Lung (tissue), 12 donors: Measurements from ENCODE around the gene CSE1L. TPM values are rescaled to one million over a fixed set of nuclear protein-coding genes. Genes with fewer than 3 reads are reported as not detected.

Source experiments
- ATAC-seq: fragments of 200-7000 bp; cut with Tn5 transposase; one replicate; pipeline ENCODE4 v1.9.1; 2020; ENCODE audit warnings: moderate number of reproducible peaks; ENCODE audit not compliant: insufficient read depth, low FRiP score
- DNase-seq, 3 donors: peaks; one replicate each; pipeline ENCODE4 v3.0.0-alpha.2; 2013 to 2017
- H3K27ac ChIP-seq, 2 donors: one replicate each; pipeline ENCODE4 v1.5.1; 2013; ENCODE audit warnings: mild to moderate bottlenecking in 2 of 2, moderate library complexity in 2 of 2, control low read depth in 1 of 2, inconsistent platforms in 1 of 2, low read depth in 1 of 2, low read length in 1 of 2
- H3K27me3 ChIP-seq, 3 donors: one replicate each; pipeline ENCODE4 v1.5.1; 2013; ENCODE audit warnings: low read length in 2 of 3; ENCODE audit not compliant: control insufficient read depth in 3 of 3, insufficient read depth in 3 of 3
- H3K36me3 ChIP-seq, 4 donors: one replicate each; pipeline ENCODE4 v1.5.1; 2013; ENCODE audit warnings: low read length in 4 of 4, mild to moderate bottlenecking in 1 of 4, moderate library complexity in 1 of 4; ENCODE audit not compliant: control insufficient read depth in 4 of 4, insufficient read depth in 4 of 4
- H3K4me1 ChIP-seq, 5 donors: one replicate each; pipeline ENCODE4 v1.5.1; 2013; ENCODE audit warnings: low read length in 5 of 5, mild to moderate bottlenecking in 2 of 5, moderate library complexity in 1 of 5; ENCODE audit not compliant: control insufficient read depth in 5 of 5, insufficient read depth in 5 of 5
- H3K4me3 ChIP-seq: one replicate; pipeline ENCODE4 v1.5.1; 2013; ENCODE audit warnings: mild to moderate bottlenecking, control low read depth, moderate library complexity
- H3K9ac ChIP-seq, 2 donors: one replicate each; pipeline ENCODE4 v1.5.1; 2013; ENCODE audit warnings: low read length in 2 of 2, control low read depth in 1 of 2; ENCODE audit not compliant: insufficient read depth in 1 of 2
- H3K9me3 ChIP-seq, 4 donors: one replicate each; pipeline ENCODE4 v1.5.1; 2013; ENCODE audit warnings: low read length in 3 of 4, mild to moderate bottlenecking in 1 of 4, moderate library complexity in 1 of 4; ENCODE audit not compliant: control insufficient read depth in 4 of 4, insufficient read depth in 3 of 4
- WGBS, 2 donors: extraction: QIAGEN DNeasy Blood & Tissue Kit; methylation state at CpG; one replicate each; pipeline ENCODE4 v1.1.7; 2013; 5-methylcytosine and 5-hydroxymethylcytosine counted together
- polyA plus RNA-seq, 2 donors: library from polyadenylated mRNA; stranded (reverse); fragments of 200-250 nt; gene quantifications; one replicate each; pipeline ENCODE4 v1.2.1, GENCODE V29; 2013
- total RNA-seq, 2 donors: library from RNA; depleted of rRNA in 1 of 2; stranded (reverse); fragments of >200 nt in 1 of 2; gene quantifications; one replicate each; pipeline ENCODE4 v1.2.1, GENCODE V29; 2014 to 2021
- TF ChIP-seq, protein P1 (sequence below): IDR thresholded peaks from 2 replicates; pipeline ENCODE4 v1.5.1; 2012; ENCODE audit warnings: mild to moderate bottlenecking; ENCODE audit errors: control extremely low read depth, extremely low read depth
- donor health status: control.
- donor health status: control.
- donor health status: Bipolar disorder and iron deficiency.
- donor health status: healthy.
- donor health status: DM: yes; HTN: yes; CAD: no.

CSE1L gene
- total and polyA plus RNA-seq, 4 donors, result 23.9 to 47.0 (median 30.5) TPM

DNA sequence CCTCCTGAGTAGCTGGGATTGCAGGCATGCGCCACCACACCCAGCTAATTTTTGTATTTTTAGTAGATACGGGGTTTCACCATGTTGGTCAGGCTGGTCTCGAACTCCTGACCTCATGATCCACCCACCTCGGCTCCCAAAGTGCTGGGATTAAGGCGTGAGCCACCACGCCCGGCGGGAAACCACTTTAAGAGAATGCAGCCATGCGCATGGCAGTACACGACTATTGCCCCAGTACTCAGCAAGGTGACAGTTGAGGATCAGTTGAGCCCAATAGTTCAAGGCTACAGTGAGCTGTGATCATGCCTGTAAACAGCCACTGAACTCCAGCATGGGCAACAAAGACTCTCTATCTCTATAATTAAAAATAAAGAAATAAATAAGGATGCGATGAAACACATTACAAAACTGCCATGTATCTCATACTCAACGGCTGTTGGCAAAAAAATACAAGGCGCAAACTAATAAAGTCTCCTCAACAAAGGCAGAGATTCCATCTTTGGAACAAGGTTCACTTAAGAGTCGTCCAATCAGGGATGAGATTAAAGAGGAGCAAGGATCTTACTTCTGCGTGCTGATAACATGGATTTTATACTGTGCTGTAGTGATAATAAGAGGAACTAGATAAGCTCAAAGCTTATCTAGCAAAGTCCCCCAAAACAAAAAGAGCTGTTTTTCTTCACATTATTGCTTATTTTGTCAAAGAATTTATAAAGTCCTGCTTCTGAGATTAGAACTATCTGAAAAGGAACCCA is 90.9 kb downstream of the CSE1L start:
- Histone ChIP-seq H3K9ac (no peak overlapping the region), H3K27me3 (no peaks in the 10 kb centered on the region), H3K27ac (no peak overlapping the region), H3K36me3 (peaks cover 8 to 16% (median 11%) of the 10 kb centered on the region in 4 donors), H3K4me1 (peaks cover 0 to 12% (median 3%) of the 10 kb centered on the region in 5 donors), H3K9me3 (no peaks in the 10 kb centered on the region), H3K4me3 (no peak overlapping the region)
- 93 to 97% methylated on average over 15 of the region's 15 CpGs for WGBS, 2 donors
- ATAC-seq, result no peak
- no peak for DNase-seq
- TF ChIP-seq, protein P1, sequence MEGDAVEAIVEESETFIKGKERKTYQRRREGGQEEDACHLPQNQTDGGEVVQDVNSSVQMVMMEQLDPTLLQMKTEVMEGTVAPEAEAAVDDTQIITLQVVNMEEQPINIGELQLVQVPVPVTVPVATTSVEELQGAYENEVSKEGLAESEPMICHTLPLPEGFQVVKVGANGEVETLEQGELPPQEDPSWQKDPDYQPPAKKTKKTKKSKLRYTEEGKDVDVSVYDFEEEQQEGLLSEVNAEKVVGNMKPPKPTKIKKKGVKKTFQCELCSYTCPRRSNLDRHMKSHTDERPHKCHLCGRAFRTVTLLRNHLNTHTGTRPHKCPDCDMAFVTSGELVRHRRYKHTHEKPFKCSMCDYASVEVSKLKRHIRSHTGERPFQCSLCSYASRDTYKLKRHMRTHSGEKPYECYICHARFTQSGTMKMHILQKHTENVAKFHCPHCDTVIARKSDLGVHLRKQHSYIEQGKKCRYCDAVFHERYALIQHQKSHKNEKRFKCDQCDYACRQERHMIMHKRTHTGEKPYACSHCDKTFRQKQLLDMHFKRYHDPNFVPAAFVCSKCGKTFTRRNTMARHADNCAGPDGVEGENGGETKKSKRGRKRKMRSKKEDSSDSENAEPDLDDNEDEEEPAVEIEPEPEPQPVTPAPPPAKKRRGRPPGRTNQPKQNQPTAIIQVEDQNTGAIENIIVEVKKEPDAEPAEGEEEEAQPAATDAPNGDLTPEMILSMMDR, result no peak

DNA sequence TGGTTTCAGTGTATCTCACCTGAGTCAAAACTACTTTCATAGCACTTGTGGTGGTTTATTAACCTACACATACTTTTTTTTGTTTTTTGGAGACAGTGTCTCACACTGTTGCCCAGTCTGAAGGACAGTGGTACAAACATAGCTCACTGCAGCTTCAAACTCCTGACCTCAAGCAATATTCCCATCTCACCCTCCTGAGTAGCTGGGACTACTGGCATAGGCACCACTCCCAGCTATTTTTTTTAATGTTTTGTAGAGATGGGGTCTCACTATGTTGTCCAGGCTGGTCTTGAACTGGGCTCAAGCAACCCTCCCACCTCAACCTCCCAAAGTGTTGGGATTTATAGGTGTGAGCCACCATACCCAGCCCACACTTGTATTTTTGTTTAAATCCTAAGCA is 92.3 kb downstream of the CSE1L start:
- TF ChIP-seq, protein P1, result no peak
- DNase-seq (no peak), ATAC-seq (no peak)
- H3K36me3 ChIP-seq, result peaks cover 8 to 14% (median 10%) of the 10 kb centered on the region in 4 donors
- H3K9me3 ChIP-seq, result no peaks in the 10 kb centered on the region
- H3K9ac ChIP-seq, result no peak overlapping the region
- peaks cover 0 to 12% (median 3%) of the 10 kb centered on the region in 5 donors for H3K4me1 ChIP-seq
- no peaks in the 10 kb centered on the region for H3K27me3 ChIP-seq
- H3K4me3 ChIP-seq, result no peak overlapping the region
- peak overlapping the region in 1 of 2 donors; percentile 20 for H3K27ac ChIP-seq

DNA sequence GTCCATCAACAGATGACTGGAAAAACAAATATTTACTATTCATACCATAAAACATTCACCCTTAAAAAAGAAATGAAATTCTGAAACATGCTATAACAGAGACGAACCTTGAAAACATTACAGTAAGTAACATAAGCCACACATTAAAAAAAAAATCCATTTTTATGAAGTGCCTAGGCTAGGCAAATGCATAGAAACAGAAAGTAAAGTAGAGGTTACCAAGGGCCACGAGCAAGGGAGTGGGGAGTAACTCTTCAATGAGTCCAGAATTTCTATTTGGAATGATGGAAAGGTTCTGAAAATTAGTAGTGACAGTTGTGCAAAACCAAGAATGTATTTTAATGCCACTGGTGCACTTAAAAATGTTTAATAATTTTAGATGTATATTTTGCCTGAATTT is 94.3 kb downstream of the CSE1L start:
- H3K4me3 ChIP-seq, result no peak overlapping the region
- TF ChIP-seq, protein P1, result no peak
- DNase-seq (peak in 1 of 3 donors; percentile 32), ATAC-seq (no peak)
- 59 to 74% methylated on average over 2 of the region's 2 CpGs for WGBS, 2 donors
- H3K27ac ChIP-seq, result no peak overlapping the region
- no peaks in the 10 kb centered on the region for H3K9me3 ChIP-seq
- peaks cover 3 to 19% (median 5%) of the 10 kb centered on the region in 4 donors for H3K36me3 ChIP-seq
- no peak overlapping the region for H3K9ac ChIP-seq
- H3K4me1 ChIP-seq, result peaks cover 0 to 12% (median 3%) of the 10 kb centered on the region in 5 donors
- H3K27me3 ChIP-seq, result no peaks in the 10 kb centered on the region
